Ovary (tissue), 3 donors: ENCODE measurements around the gene PLEKHH1.

Experiments used
- EP300 ChIP-seq: sonication (generic); formaldehyde crosslinking; IDR thresholded peaks from one replicate; pipeline ENCODE4 v1.6.1; 2017; ENCODE audit warnings: antibody characterized with exemption
- TF ChIP-seq, protein P1 (sequence below), 3 donors: fragments of 450-650 bp in 2 of 3; fragments of 200-600 bp in 1 of 3; IDR thresholded peaks; one replicate each; pipeline versions ENCODE4 v1.5.1 to v1.8.0; 2016 to 2022; ENCODE audit warnings: antibody characterized with exemption in 3 of 3, mild to moderate bottlenecking in 1 of 3
- donor health status: DM: no; HTN: no; CAD: no.

DNA sequence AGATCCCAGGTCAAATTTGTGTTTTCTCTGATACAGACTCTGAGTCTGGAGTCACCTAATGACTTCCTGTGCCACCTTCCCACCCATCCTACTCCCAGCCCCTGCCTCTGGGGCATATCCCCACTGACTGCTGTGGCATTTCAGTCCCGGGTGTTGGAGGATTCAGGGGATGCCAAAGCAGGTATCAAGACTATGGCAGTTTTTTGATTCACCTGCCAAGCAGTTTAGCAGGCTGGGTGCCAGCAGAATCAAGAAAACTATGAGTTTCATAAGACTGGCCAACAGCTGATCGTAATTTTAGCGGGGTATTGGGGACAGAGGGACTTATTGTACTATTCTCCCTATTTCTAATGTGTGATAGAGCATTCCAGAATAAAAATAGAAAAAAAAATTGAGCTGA, 4.6 kb downstream of the PLEKHH1 start:
- TF ChIP-seq EP300 = no peak
- TF ChIP-seq, protein P1, sequence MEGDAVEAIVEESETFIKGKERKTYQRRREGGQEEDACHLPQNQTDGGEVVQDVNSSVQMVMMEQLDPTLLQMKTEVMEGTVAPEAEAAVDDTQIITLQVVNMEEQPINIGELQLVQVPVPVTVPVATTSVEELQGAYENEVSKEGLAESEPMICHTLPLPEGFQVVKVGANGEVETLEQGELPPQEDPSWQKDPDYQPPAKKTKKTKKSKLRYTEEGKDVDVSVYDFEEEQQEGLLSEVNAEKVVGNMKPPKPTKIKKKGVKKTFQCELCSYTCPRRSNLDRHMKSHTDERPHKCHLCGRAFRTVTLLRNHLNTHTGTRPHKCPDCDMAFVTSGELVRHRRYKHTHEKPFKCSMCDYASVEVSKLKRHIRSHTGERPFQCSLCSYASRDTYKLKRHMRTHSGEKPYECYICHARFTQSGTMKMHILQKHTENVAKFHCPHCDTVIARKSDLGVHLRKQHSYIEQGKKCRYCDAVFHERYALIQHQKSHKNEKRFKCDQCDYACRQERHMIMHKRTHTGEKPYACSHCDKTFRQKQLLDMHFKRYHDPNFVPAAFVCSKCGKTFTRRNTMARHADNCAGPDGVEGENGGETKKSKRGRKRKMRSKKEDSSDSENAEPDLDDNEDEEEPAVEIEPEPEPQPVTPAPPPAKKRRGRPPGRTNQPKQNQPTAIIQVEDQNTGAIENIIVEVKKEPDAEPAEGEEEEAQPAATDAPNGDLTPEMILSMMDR (IDR thresholded peaks at IDR 0.05) = no peak
